Stomach (tissue), 4 donors: ENCODE results near the gene GPNMB.

Experiments used
- EP300 ChIP-seq: sonication (generic); formaldehyde crosslinking; IDR thresholded peaks from one replicate; pipeline ENCODE4 v1.6.1; 2017; ENCODE audit warnings: antibody characterized with exemption
- POLR2A ChIP-seq, 4 donors: fragments of 450-650 bp; IDR thresholded peaks; one replicate each; pipeline ENCODE4 v1.6.1; 2016; ENCODE audit warnings: antibody characterized with exemption in 4 of 4, control low read depth in 2 of 4, mild to moderate bottlenecking in 1 of 4, moderate library complexity in 1 of 4
- POLR2AphosphoS5 ChIP-seq, 3 donors: sonication (generic); formaldehyde crosslinking; IDR thresholded peaks; one replicate each; pipeline ENCODE4 v1.6.1; 2016; ENCODE audit warnings: antibody characterized with exemption in 3 of 3
- TF ChIP-seq, protein P1 (sequence below), 7 experiments: fragments of 450-650 bp in 4 of 7; fragments of 200-600 bp in 3 of 7; sonication (generic) in 3 of 7; IDR thresholded peaks; one replicate each; pipeline ENCODE4 v1.5.1; 2016 to 2019; ENCODE audit warnings: antibody characterized with exemption in 7 of 7, control low read depth in 2 of 7, mild to moderate bottlenecking in 1 of 7

GRCh38 chr7:23256731-23257130 lies 10.2 kb downstream of the GPNMB start:
- TF ChIP-seq POLR2A (IDR thresholded peaks at IDR 0.05), result no peak
- TF ChIP-seq POLR2AphosphoS5 (IDR thresholded peaks at IDR 0.05), result no peak
- TF ChIP-seq, protein P1, sequence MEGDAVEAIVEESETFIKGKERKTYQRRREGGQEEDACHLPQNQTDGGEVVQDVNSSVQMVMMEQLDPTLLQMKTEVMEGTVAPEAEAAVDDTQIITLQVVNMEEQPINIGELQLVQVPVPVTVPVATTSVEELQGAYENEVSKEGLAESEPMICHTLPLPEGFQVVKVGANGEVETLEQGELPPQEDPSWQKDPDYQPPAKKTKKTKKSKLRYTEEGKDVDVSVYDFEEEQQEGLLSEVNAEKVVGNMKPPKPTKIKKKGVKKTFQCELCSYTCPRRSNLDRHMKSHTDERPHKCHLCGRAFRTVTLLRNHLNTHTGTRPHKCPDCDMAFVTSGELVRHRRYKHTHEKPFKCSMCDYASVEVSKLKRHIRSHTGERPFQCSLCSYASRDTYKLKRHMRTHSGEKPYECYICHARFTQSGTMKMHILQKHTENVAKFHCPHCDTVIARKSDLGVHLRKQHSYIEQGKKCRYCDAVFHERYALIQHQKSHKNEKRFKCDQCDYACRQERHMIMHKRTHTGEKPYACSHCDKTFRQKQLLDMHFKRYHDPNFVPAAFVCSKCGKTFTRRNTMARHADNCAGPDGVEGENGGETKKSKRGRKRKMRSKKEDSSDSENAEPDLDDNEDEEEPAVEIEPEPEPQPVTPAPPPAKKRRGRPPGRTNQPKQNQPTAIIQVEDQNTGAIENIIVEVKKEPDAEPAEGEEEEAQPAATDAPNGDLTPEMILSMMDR (IDR thresholded peaks at IDR 0.05), result no peak
- no peak for TF ChIP-seq EP300
